Stomach (tissue), 4 donors: ENCODE measurements around the gene SHISA6.

Source experiments
- EP300 ChIP-seq: sonication (generic); formaldehyde crosslinking; IDR thresholded peaks from one replicate; pipeline ENCODE4 v1.6.1; 2017; ENCODE audit warnings: antibody characterized with exemption
- TF ChIP-seq, protein P1 (sequence below), 7 experiments: fragments of 450-650 bp in 4 of 7; fragments of 200-600 bp in 3 of 7; sonication (generic) in 3 of 7; IDR thresholded peaks; one replicate each; pipeline ENCODE4 v1.5.1; 2016 to 2019; ENCODE audit warnings: antibody characterized with exemption in 7 of 7, control low read depth in 2 of 7, mild to moderate bottlenecking in 1 of 7

DNA sequence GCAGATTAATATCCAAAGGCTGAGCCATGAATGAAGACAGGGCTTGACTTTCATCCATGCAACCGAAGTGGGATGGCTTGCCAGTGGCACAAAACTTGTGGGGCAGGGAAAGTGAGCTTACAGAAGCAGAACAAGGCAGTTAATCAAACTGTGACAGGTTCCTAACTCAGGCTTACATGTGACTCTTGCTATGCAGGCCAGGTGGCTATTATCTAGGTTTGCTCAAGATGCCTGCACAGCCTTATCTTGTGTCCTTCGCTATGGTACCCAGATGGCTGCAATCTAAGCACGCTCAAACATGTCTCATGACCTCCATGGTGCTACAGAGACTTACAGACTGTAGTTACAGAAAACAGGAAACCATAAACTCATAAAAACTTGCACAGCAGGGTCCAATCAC lies 348.7 kb downstream of the SHISA6 start:
- TF ChIP-seq EP300: no peak
- TF ChIP-seq, protein P1, sequence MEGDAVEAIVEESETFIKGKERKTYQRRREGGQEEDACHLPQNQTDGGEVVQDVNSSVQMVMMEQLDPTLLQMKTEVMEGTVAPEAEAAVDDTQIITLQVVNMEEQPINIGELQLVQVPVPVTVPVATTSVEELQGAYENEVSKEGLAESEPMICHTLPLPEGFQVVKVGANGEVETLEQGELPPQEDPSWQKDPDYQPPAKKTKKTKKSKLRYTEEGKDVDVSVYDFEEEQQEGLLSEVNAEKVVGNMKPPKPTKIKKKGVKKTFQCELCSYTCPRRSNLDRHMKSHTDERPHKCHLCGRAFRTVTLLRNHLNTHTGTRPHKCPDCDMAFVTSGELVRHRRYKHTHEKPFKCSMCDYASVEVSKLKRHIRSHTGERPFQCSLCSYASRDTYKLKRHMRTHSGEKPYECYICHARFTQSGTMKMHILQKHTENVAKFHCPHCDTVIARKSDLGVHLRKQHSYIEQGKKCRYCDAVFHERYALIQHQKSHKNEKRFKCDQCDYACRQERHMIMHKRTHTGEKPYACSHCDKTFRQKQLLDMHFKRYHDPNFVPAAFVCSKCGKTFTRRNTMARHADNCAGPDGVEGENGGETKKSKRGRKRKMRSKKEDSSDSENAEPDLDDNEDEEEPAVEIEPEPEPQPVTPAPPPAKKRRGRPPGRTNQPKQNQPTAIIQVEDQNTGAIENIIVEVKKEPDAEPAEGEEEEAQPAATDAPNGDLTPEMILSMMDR (IDR thresholded peaks at IDR 0.05): no peak
